Measurements from ENCODE around the gene EYS.
"Not testable (repeated sequence)": the region's sequence is repeated elsewhere in the genome, so short reads cannot be mapped to it uniquely, and the experiment has no call there.

EYS gene

DNA sequence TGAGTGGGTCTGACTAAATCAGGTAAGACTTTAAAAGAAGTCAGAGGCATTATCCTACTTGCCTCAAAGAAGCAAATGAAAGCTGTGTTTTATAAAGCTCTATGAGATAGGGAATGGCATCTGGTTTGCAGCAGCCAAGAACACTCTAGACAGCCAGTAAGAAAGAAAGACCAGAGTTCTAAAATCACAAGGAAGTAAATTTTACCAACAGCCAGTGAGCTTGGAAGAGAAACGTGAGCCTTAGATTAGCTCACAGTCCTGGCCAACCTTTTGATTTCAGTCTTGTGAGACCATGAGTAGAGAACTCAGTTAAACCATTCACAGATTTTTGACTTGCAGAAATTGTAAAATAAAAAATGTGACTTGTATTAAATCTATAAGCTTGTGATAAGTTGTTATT is 693.0 kb downstream of the EYS start:
- H3K79me1 ChIP-seq (replicated peaks; ENCODE audit: low read length, poor library complexity, severe bottlenecking), result no peaks in the 10 kb centered on the region
- no peak overlapping the region for H3K18ac ChIP-seq (ENCODE audit: low read depth in 1 of 2, low read length in 2 of 2)
- H3K27ac ChIP-seq (ENCODE audit: low read length, poor library complexity, severe bottlenecking), result no peak overlapping the region
- no peak overlapping the region for H2BK5ac ChIP-seq (ENCODE audit: low read depth, low read length, poor library complexity, severe bottlenecking)
- H3K9ac ChIP-seq (ENCODE audit: low read length), result no peak overlapping the region
- H3K4ac ChIP-seq (ENCODE audit: low read depth in 1 of 2, low read length in 2 of 2), result no peak overlapping the region
- no peak overlapping the region for H3K23ac ChIP-seq (ENCODE audit: low read length in 2 of 2)
- H3K4me1 ChIP-seq (ENCODE audit: control insufficient read depth, insufficient read depth, low read depth, low read length), result no peaks in the 10 kb centered on the region
- H3K14ac ChIP-seq (ENCODE audit: low read length in 2 of 2), result no peak overlapping the region
- H2AK5ac ChIP-seq (ENCODE audit: low read length, severe bottlenecking), result no peak overlapping the region
- DNase-seq, result no peak
- no peak overlapping the region for H2BK120ac ChIP-seq (ENCODE audit: low read depth, low read length)
- no peak overlapping the region for H2BK12ac ChIP-seq (ENCODE audit: low read length in 2 of 2)
- H3K4me3 ChIP-seq (ENCODE audit: insufficient read depth in 1 of 2, low read depth in 1 of 2, low read length in 2 of 2), result no peak overlapping the region
- H2AFZ ChIP-seq (ENCODE audit: low read depth, low read length), result no peak overlapping the region
- H3K4me2 ChIP-seq (ENCODE audit: low read length, poor library complexity, severe bottlenecking), result no peak overlapping the region
- no peak overlapping the region for H2BK15ac ChIP-seq (ENCODE audit: low read depth, poor library complexity, severe bottlenecking)
- H3K9me3 ChIP-seq (ENCODE audit: control insufficient read depth, low read length), result no peaks in the 10 kb centered on the region
- no peak overlapping the region for H4K8ac ChIP-seq (ENCODE audit: low read length)
- H3K27me3 ChIP-seq (ENCODE audit: control insufficient read depth in 1 of 2, insufficient read depth in 1 of 2, low read length in 2 of 2), result no peaks in the 10 kb centered on the region
- no peak overlapping the region for H4K91ac ChIP-seq (ENCODE audit: low read length)
- WGBS, result 100% methylated on average over 1 of the region's 1 CpG
- H3K36me3 ChIP-seq (ENCODE audit: control insufficient read depth in 1 of 2, insufficient read depth in 2 of 2, low read depth in 1 of 2, low read length in 2 of 2), result no peaks in the 10 kb centered on the region

DNA sequence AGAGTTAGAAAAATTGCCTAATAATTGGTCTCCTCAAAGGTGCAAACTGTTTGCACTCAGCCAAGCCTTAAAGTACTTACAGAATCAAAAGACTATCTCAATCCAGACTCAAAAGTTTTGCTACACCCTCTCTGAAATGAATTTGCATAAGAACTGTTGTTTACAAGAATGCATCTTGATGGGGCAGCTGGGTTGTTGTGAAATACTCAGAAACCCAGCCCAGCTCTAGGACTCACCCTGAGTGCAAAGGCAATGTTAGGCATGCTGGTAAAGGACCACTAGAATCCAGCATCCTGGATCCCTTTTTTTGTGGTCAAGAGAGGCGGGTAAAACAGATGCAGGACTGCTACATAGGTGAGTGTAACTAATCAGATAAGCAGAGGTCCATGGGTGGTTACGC is 700.2 kb downstream of the EYS start:
- Histone ChIP-seq H2BK15ac (ENCODE audit: low read depth, poor library complexity, severe bottlenecking) (no peak overlapping the region), H3K4ac (ENCODE audit: low read depth in 1 of 2, low read length in 2 of 2) (no peak overlapping the region), H4K8ac (ENCODE audit: low read length) (no peak overlapping the region), H3K9ac (ENCODE audit: low read length) (no peak overlapping the region), H3K36me3 (ENCODE audit: control insufficient read depth in 1 of 2, insufficient read depth in 2 of 2, low read depth in 1 of 2, low read length in 2 of 2) (no peaks in the 10 kb centered on the region), H3K4me3 (ENCODE audit: insufficient read depth in 1 of 2, low read depth in 1 of 2, low read length in 2 of 2) (no peak overlapping the region), H3K27ac (ENCODE audit: low read length, poor library complexity, severe bottlenecking) (no peak overlapping the region), H3K4me2 (ENCODE audit: low read length, poor library complexity, severe bottlenecking) (no peak overlapping the region), H3K4me1 (ENCODE audit: control insufficient read depth, insufficient read depth, low read depth, low read length) (no peaks in the 10 kb centered on the region), H3K14ac (ENCODE audit: low read length in 2 of 2) (no peak overlapping the region), H3K18ac (ENCODE audit: low read depth in 1 of 2, low read length in 2 of 2) (no peak overlapping the region), H3K79me1 (replicated peaks; ENCODE audit: low read length, poor library complexity, severe bottlenecking) (no peaks in the 10 kb centered on the region), H3K9me3 (ENCODE audit: control insufficient read depth, low read length) (no peaks in the 10 kb centered on the region), H4K91ac (ENCODE audit: low read length) (no peak overlapping the region), H2BK12ac (ENCODE audit: low read length in 2 of 2) (no peak overlapping the region), H2BK120ac (ENCODE audit: low read depth, low read length) (no peak overlapping the region), H2AK5ac (ENCODE audit: low read length, severe bottlenecking) (no peak overlapping the region), H3K23ac (ENCODE audit: low read length in 2 of 2) (no peak overlapping the region), H2BK5ac (ENCODE audit: low read depth, low read length, poor library complexity, severe bottlenecking) (no peak overlapping the region), H2AFZ (ENCODE audit: low read depth, low read length) (no peak overlapping the region), H3K27me3 (ENCODE audit: control insufficient read depth in 1 of 2, insufficient read depth in 1 of 2, low read length in 2 of 2) (no peaks in the 10 kb centered on the region)
- no peak for DNase-seq
- WGBS, result 98% methylated on average over 2 of the region's 2 CpGs

DNA sequence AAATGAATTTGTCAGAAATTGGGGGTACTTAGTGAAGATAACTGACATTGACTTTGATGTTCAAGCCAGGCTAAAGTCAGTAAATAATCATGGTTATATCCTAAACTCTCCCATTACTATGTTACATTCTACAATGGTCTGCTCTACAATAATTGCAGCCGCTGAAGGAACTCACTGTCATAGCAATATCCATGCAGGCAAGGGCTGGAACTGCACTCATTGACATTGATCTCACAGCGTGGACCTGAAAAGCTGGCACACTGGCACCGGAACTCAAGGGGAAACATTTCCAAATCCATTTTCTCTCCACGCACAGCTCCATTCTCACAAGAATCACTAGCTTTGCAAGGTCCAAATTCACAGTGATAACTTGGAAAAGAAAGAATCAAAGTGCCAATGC is 702.7 kb downstream of the EYS start:
- Histone ChIP-seq H3K79me1 (replicated peaks; ENCODE audit: low read length, poor library complexity, severe bottlenecking) (no peaks in the 10 kb centered on the region), H3K4me3 (ENCODE audit: insufficient read depth in 1 of 2, low read depth in 1 of 2, low read length in 2 of 2) (no peak overlapping the region), H3K27ac (ENCODE audit: low read length, poor library complexity, severe bottlenecking) (no peak overlapping the region), H2BK120ac (ENCODE audit: low read depth, low read length) (no peak overlapping the region), H2BK5ac (ENCODE audit: low read depth, low read length, poor library complexity, severe bottlenecking) (no peak overlapping the region), H3K27me3 (ENCODE audit: control insufficient read depth in 1 of 2, insufficient read depth in 1 of 2, low read length in 2 of 2) (no peaks in the 10 kb centered on the region), H3K4me1 (ENCODE audit: control insufficient read depth, insufficient read depth, low read depth, low read length) (no peaks in the 10 kb centered on the region), H4K8ac (ENCODE audit: low read length) (no peak overlapping the region), H3K18ac (ENCODE audit: low read depth in 1 of 2, low read length in 2 of 2) (no peak overlapping the region), H2AK5ac (ENCODE audit: low read length, severe bottlenecking) (no peak overlapping the region), H4K91ac (ENCODE audit: low read length) (no peak overlapping the region), H3K23ac (ENCODE audit: low read length in 2 of 2) (no peak overlapping the region), H2AFZ (ENCODE audit: low read depth, low read length) (no peak overlapping the region), H2BK15ac (ENCODE audit: low read depth, poor library complexity, severe bottlenecking) (no peak overlapping the region), H3K36me3 (ENCODE audit: control insufficient read depth in 1 of 2, insufficient read depth in 2 of 2, low read depth in 1 of 2, low read length in 2 of 2) (no peaks in the 10 kb centered on the region), H3K4ac (ENCODE audit: low read depth in 1 of 2, low read length in 2 of 2) (no peak overlapping the region), H2BK12ac (ENCODE audit: low read length in 2 of 2) (no peak overlapping the region), H3K9me3 (ENCODE audit: control insufficient read depth, low read length) (no peaks in the 10 kb centered on the region), H3K4me2 (ENCODE audit: low read length, poor library complexity, severe bottlenecking) (no peak overlapping the region), H3K9ac (ENCODE audit: low read length) (no peak overlapping the region), H3K14ac (ENCODE audit: low read length in 2 of 2) (no peak overlapping the region)
- WGBS, result 83% methylated on average over 4 of the region's 4 CpGs
- DNase-seq, result no peak

DNA sequence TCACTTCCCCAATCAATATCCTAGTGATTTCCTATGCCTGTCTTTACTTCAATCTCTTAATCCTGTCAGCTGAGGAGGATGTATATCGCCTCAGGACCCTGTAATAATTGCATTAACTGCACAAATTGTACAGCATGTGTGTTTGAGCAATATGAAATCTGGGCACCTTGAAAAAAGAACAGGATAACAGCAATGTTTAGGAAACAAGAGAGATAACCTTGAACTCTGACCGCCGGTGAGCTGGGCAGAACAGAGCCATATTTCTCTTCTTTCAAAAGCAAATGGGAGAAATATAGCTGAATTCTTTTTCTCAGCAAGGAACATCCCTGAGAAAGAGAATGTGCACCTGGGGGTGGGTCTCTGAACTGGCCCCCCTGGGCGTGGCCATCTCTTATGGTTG is 704.1 kb downstream of the EYS start:
- not testable (repeated sequence) for H3K4me2 ChIP-seq (ENCODE audit: low read length, poor library complexity, severe bottlenecking); H3K14ac ChIP-seq (ENCODE audit: low read length in 2 of 2); H3K79me1 ChIP-seq (replicated peaks; ENCODE audit: low read length, poor library complexity, severe bottlenecking); H4K8ac ChIP-seq (ENCODE audit: low read length); H2BK12ac ChIP-seq (ENCODE audit: low read length in 2 of 2); H2BK5ac ChIP-seq (ENCODE audit: low read depth, low read length, poor library complexity, severe bottlenecking); H3K36me3 ChIP-seq (ENCODE audit: control insufficient read depth in 1 of 2, insufficient read depth in 2 of 2, low read depth in 1 of 2, low read length in 2 of 2); H2AFZ ChIP-seq (ENCODE audit: low read depth, low read length); H3K9me3 ChIP-seq (ENCODE audit: control insufficient read depth, low read length); H2BK120ac ChIP-seq (ENCODE audit: low read depth, low read length); H3K9ac ChIP-seq (ENCODE audit: low read length); H3K4me3 ChIP-seq (ENCODE audit: insufficient read depth in 1 of 2, low read depth in 1 of 2, low read length in 2 of 2); H3K4ac ChIP-seq (ENCODE audit: low read depth in 1 of 2, low read length in 2 of 2); H3K27me3 ChIP-seq (ENCODE audit: control insufficient read depth in 1 of 2, insufficient read depth in 1 of 2, low read length in 2 of 2); H2BK15ac ChIP-seq (ENCODE audit: low read depth, poor library complexity, severe bottlenecking); DNase-seq; H2AK5ac ChIP-seq (ENCODE audit: low read length, severe bottlenecking); H3K23ac ChIP-seq (ENCODE audit: low read length in 2 of 2); H3K27ac ChIP-seq (ENCODE audit: low read length, poor library complexity, severe bottlenecking); H3K18ac ChIP-seq (ENCODE audit: low read depth in 1 of 2, low read length in 2 of 2); H4K91ac ChIP-seq (ENCODE audit: low read length); H3K4me1 ChIP-seq (ENCODE audit: control insufficient read depth, insufficient read depth, low read depth, low read length)
- WGBS, result 80% methylated on average over 2 of the region's 4 CpGs

All from mesenchymal stem cell (in vitro differentiated cells and primary cell).